ENCODE results near the gene PPP1R12B. TPM values are rescaled to one million over a fixed set of nuclear protein-coding genes. Genes with fewer than 3 reads are reported as not detected.

PPP1R12B gene
- total RNA-seq, 1 experiment from 2014 or later: 21.2 TPM

- no peak overlapping the region for H3K4me3 ChIP-seq
- no peaks in the 10 kb centered on the region for H3K27me3 ChIP-seq
- no peak overlapping the region for H3K27ac ChIP-seq
- 0 out of 2 replicates have a peak, but pooled peaks cover 4% of the 10 kb centered on the region for H3K4me1 ChIP-seq
- DNase-seq: no peak
- no peaks in the 10 kb centered on the region; the same call in none of the 2 replicates for H3K36me3 ChIP-seq
- H3K9me3 ChIP-seq (replicated peaks): no peaks in the 10 kb centered on the region
These were observed 217.5 kb downstream of the PPP1R12B start for GRCh38 chr1:202565890-202566602.

GRCh38 chr1:202567738-202568137, 219.2 kb downstream of the PPP1R12B start:
- Histone ChIP-seq H3K4me3 (no peak overlapping the region), H3K9me3 (replicated peaks) (no peaks in the 10 kb centered on the region), H3K4me1 (0 out of 2 replicates have a peak, but pooled peaks cover 4% of the 10 kb centered on the region), H3K36me3 (no peaks in the 10 kb centered on the region; the same call in none of the 2 replicates), H3K27me3 (no peaks in the 10 kb centered on the region), H3K27ac (no peak overlapping the region)
- DNase-seq: no peak

GRCh38 chr1:202568410-202568809, 219.9 kb downstream of the PPP1R12B start:
- Histone ChIP-seq H3K27ac (no peak overlapping the region), H3K27me3 (no peaks in the 10 kb centered on the region), H3K4me3 (no peak overlapping the region), H3K4me1 (0 out of 2 replicates have a peak, but pooled peaks cover 4% of the 10 kb centered on the region), H3K9me3 (replicated peaks) (no peaks in the 10 kb centered on the region), H3K36me3 (no peaks in the 10 kb centered on the region; the same call in none of the 2 replicates)
- DNase-seq: no peak

GRCh38 chr1:202568826-202569225, 220.3 kb downstream of the PPP1R12B start:
- 0 out of 2 replicates have a peak, but pooled peaks cover 4% of the 10 kb centered on the region for H3K4me1 ChIP-seq

GRCh38 chr1:202569393-202570322, 221.2 kb downstream of the PPP1R12B start:
- no peaks in the 10 kb centered on the region for H3K9me3 ChIP-seq (replicated peaks)
- DNase-seq: no peak
- 0 out of 2 replicates have a peak, but pooled peaks cover 4% of the 10 kb centered on the region for H3K4me1 ChIP-seq
- no peak overlapping the region for H3K4me3 ChIP-seq
- H3K36me3 ChIP-seq: no peaks in the 10 kb centered on the region; the same call in none of the 2 replicates
- no peak overlapping the region for H3K27ac ChIP-seq
- H3K27me3 ChIP-seq: no peaks in the 10 kb centered on the region

More at GRCh38 chr1:202568826-202569225, 220.3 kb downstream of the PPP1R12B start:
- Histone ChIP-seq H3K4me3 (no peak overlapping the region), H3K9me3 (replicated peaks) (no peaks in the 10 kb centered on the region), H3K36me3 (no peaks in the 10 kb centered on the region; the same call in none of the 2 replicates), H3K27ac (no peak overlapping the region), H3K27me3 (no peaks in the 10 kb centered on the region)
- no peak for DNase-seq

- Histone ChIP-seq H3K4me1 (peaks cover 11% of the 10 kb centered on the region), H3K27ac (no peak overlapping the region), H3K36me3 (no peaks in the 10 kb centered on the region; the same call in 1 of the 2 replicates), H3K9me3 (replicated peaks) (no peaks in the 10 kb centered on the region), H3K27me3 (no peaks in the 10 kb centered on the region), H3K4me3 (no peak overlapping the region)
- peak in 1 of 2 experiments; percentile 73 for DNase-seq
These were observed 223.3 kb downstream of the PPP1R12B start for GRCh38 chr1:202571719-202572339.

GRCh38 chr1:202572867-202573266, 224.4 kb downstream of the PPP1R12B start:
- H3K27ac ChIP-seq: no peak overlapping the region
- H3K4me3 ChIP-seq: no peak overlapping the region
- peaks cover 22% of the 10 kb centered on the region for H3K4me1 ChIP-seq
- no peaks in the 10 kb centered on the region for H3K9me3 ChIP-seq (replicated peaks)
- no peaks in the 10 kb centered on the region for H3K36me3 ChIP-seq
- no peaks in the 10 kb centered on the region for H3K27me3 ChIP-seq
- no peak for DNase-seq

GRCh38 chr1:202575918-202576653, 227.6 kb downstream of the PPP1R12B start:
- no peaks in the 10 kb centered on the region for H3K36me3 ChIP-seq
- H3K4me3 ChIP-seq: no peak overlapping the region
- peaks cover 54% of the 10 kb centered on the region for H3K4me1 ChIP-seq
- peak in 1 of 2 experiments; percentile 31 for DNase-seq
- H3K27me3 ChIP-seq: no peaks in the 10 kb centered on the region
- H3K27ac ChIP-seq: peak overlapping the region; percentile 78
- H3K9me3 ChIP-seq (replicated peaks): no peaks in the 10 kb centered on the region

GRCh38 chr1:202576816-202577215, 228.3 kb downstream of the PPP1R12B start:
- H3K36me3 ChIP-seq: no peaks in the 10 kb centered on the region
- peaks cover 61% of the 10 kb centered on the region for H3K4me1 ChIP-seq
- H3K9me3 ChIP-seq (replicated peaks): no peaks in the 10 kb centered on the region
- no peaks in the 10 kb centered on the region for H3K27me3 ChIP-seq
- H3K4me3 ChIP-seq: no peak overlapping the region
- H3K27ac ChIP-seq: peak overlapping the region; percentile 78
- DNase-seq: peak; percentile 53 to 74

- peak in 1 of 2 experiments; percentile 34 for DNase-seq
- Histone ChIP-seq H3K4me3 (no peak overlapping the region), H3K4me1 (peaks cover 64% of the 10 kb centered on the region), H3K9me3 (replicated peaks) (no peaks in the 10 kb centered on the region), H3K36me3 (no peaks in the 10 kb centered on the region), H3K27ac (peak overlapping the region; percentile 78), H3K27me3 (no peaks in the 10 kb centered on the region)
These were observed 228.9 kb downstream of the PPP1R12B start for GRCh38 chr1:202577381-202577780.

- Histone ChIP-seq H3K9me3 (replicated peaks) (no peaks in the 10 kb centered on the region), H3K36me3 (no peaks in the 10 kb centered on the region), H3K4me3 (peak overlapping the region; percentile 11; the same call in 1 of the 2 replicates), H3K27me3 (no peaks in the 10 kb centered on the region), H3K4me1 (peaks cover 64% of the 10 kb centered on the region), H3K27ac (peak overlapping the region; percentile 78)
- DNase-seq: peak; percentile 65 to 86
These were observed 229.6 kb downstream of the PPP1R12B start for GRCh38 chr1:202578001-202578504.

- Histone ChIP-seq H3K4me1 (peaks cover 64% of the 10 kb centered on the region), H3K4me3 (peak overlapping the region; percentile 11), H3K27me3 (no peaks in the 10 kb centered on the region), H3K27ac (peak overlapping the region; percentile 78), H3K9me3 (replicated peaks) (no peaks in the 10 kb centered on the region), H3K36me3 (no peaks in the 10 kb centered on the region)
- peak; percentile 50 to 82 for DNase-seq
These were observed 230.1 kb downstream of the PPP1R12B start for GRCh38 chr1:202578565-202578964.

- H3K27ac ChIP-seq: peak overlapping the region; percentile 78
- H3K4me1 ChIP-seq: peaks cover 64% of the 10 kb centered on the region
- DNase-seq: peak; percentile 62 to 78
- H3K4me3 ChIP-seq: no peak overlapping the region
- H3K9me3 ChIP-seq (replicated peaks): no peaks in the 10 kb centered on the region
- no peaks in the 10 kb centered on the region for H3K36me3 ChIP-seq
- no peaks in the 10 kb centered on the region for H3K27me3 ChIP-seq
These were observed 231.3 kb downstream of the PPP1R12B start for GRCh38 chr1:202579806-202580205.
